Osteocyte (in vitro differentiated cells): Measurements from ENCODE around the gene ZFYVE28. TPM values are rescaled to one million over a fixed set of nuclear protein-coding genes. Genes with fewer than 3 reads are reported as not detected.

Experiments
- DNase-seq: peaks from one replicate; pipeline ENCODE4 v3.0.0; 2021; ENCODE audit warnings: mixed read lengths; ENCODE audit not compliant: unreplicated experiment; ENCODE audit errors: extremely low spot score
- H3K27ac Mint-ChIP-seq: one replicate; pipeline ENCODE4 v1.8.0; 2021; ENCODE audit warnings: mild to moderate bottlenecking, mixed read lengths; ENCODE audit not compliant: unreplicated experiment
- H3K27me3 Mint-ChIP-seq: one replicate; pipeline ENCODE4 v1.8.0; 2021; ENCODE audit warnings: mixed read lengths; ENCODE audit not compliant: unreplicated experiment
- H3K36me3 Mint-ChIP-seq: one replicate; pipeline ENCODE4 v1.8.0; 2021; ENCODE audit warnings: mixed read lengths; ENCODE audit not compliant: unreplicated experiment
- H3K4me1 Mint-ChIP-seq: one replicate; pipeline ENCODE4 v1.8.0; 2021; ENCODE audit warnings: mixed read lengths; ENCODE audit not compliant: unreplicated experiment
- H3K4me3 Mint-ChIP-seq: one replicate; pipeline ENCODE4 v1.8.0; 2021; ENCODE audit warnings: mild to moderate bottlenecking, moderate library complexity, mixed read lengths; ENCODE audit not compliant: unreplicated experiment
- H3K9me3 Mint-ChIP-seq: one replicate; pipeline ENCODE4 v1.8.0; 2021; ENCODE audit warnings: mixed read lengths; ENCODE audit not compliant: unreplicated experiment
- CTCF ChIP-seq: fragments of 200-600 bp; sonication (generic); IDR thresholded peaks from 2 replicates; pipeline ENCODE4 v1.5.0; 2021; ENCODE audit warnings: antibody characterized with exemption, mild to moderate bottlenecking, moderate library complexity
- total RNA-seq: library from RNA; stranded (reverse); gene quantifications from 2 replicates; pipeline ENCODE4 v1.2.1, GENCODE V29; 2021

The ZFYVE28 gene
- total RNA-seq, 1 donor from 2014 or later: 3.4 TPM

- Mint-ChIP-seq H3K27me3 (no peaks in the 10 kb centered on the region), H3K4me1 (peaks cover 23% of the 10 kb centered on the region), H3K27ac (peak overlapping the region; percentile 14), H3K36me3 (peaks cover 3% of the 10 kb centered on the region), H3K9me3 (peaks cover 13% of the 10 kb centered on the region), H3K4me3 (no peak overlapping the region)
- no peak for DNase-seq
- TF ChIP-seq CTCF: no peak
Observed at GRCh38 chr4:2321279-2322196, 96.9 kb downstream of the ZFYVE28 start.

- peaks cover 1% of the 10 kb centered on the region for H3K36me3 Mint-ChIP-seq
- no peak overlapping the region for H3K4me3 Mint-ChIP-seq
- no peak for TF ChIP-seq CTCF
- H3K4me1 Mint-ChIP-seq: peaks cover 23% of the 10 kb centered on the region
- peak overlapping the region; percentile 14 for H3K27ac Mint-ChIP-seq
- H3K27me3 Mint-ChIP-seq: peaks cover 5% of the 10 kb centered on the region
- H3K9me3 Mint-ChIP-seq: peaks cover 10% of the 10 kb centered on the region
- peak; percentile 81 for DNase-seq
Observed at GRCh38 chr4:2320746-2321145, 97.7 kb downstream of the ZFYVE28 start.

GRCh38 chr4:2320152-2320551 is 98.3 kb downstream of the ZFYVE28 start:
- Mint-ChIP-seq H3K36me3 (peaks cover 2% of the 10 kb centered on the region), H3K27me3 (peaks cover 8% of the 10 kb centered on the region), H3K27ac (no peak overlapping the region), H3K4me1 (peaks cover 23% of the 10 kb centered on the region), H3K4me3 (no peak overlapping the region), H3K9me3 (peaks cover 8% of the 10 kb centered on the region)
- no peak for TF ChIP-seq CTCF
- DNase-seq: peak; percentile 80

- peaks cover 23% of the 10 kb centered on the region for H3K4me1 Mint-ChIP-seq
- H3K27me3 Mint-ChIP-seq: peaks cover 8% of the 10 kb centered on the region
- peaks cover 2% of the 10 kb centered on the region for H3K36me3 Mint-ChIP-seq
- TF ChIP-seq CTCF: no peak
- H3K9me3 Mint-ChIP-seq: peaks cover 20% of the 10 kb centered on the region
- peak; percentile 79 for DNase-seq
- H3K27ac Mint-ChIP-seq: no peak overlapping the region
- H3K4me3 Mint-ChIP-seq: no peak overlapping the region
Observed at GRCh38 chr4:2318885-2319284, 99.6 kb downstream of the ZFYVE28 start.

- peaks cover 2% of the 10 kb centered on the region for H3K36me3 Mint-ChIP-seq
- no peak overlapping the region for H3K27ac Mint-ChIP-seq
- peaks cover 23% of the 10 kb centered on the region for H3K4me1 Mint-ChIP-seq
- peak; percentile 78 for DNase-seq
- no peak for TF ChIP-seq CTCF
- H3K4me3 Mint-ChIP-seq: no peak overlapping the region
- H3K27me3 Mint-ChIP-seq: peaks cover 8% of the 10 kb centered on the region
- H3K9me3 Mint-ChIP-seq: peaks cover 21% of the 10 kb centered on the region
Observed at GRCh38 chr4:2318476-2318875, 100.0 kb downstream of the ZFYVE28 start.
